ENCODE measurements around the gene DCN. TPM values are rescaled to one million over a fixed set of nuclear protein-coding genes. Genes with fewer than 3 reads are reported as not detected.
"Not testable (repeated sequence)": the region's sequence is repeated elsewhere in the genome, so short reads cannot be mapped to it uniquely, and the experiment has no call there.

DCN gene, protein sequence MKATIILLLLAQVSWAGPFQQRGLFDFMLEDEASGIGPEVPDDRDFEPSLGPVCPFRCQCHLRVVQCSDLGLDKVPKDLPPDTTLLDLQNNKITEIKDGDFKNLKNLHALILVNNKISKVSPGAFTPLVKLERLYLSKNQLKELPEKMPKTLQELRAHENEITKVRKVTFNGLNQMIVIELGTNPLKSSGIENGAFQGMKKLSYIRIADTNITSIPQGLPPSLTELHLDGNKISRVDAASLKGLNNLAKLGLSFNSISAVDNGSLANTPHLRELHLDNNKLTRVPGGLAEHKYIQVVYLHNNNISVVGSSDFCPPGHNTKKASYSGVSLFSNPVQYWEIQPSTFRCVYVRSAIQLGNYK
- total RNA-seq: not detected in 2 replicates

DNA sequence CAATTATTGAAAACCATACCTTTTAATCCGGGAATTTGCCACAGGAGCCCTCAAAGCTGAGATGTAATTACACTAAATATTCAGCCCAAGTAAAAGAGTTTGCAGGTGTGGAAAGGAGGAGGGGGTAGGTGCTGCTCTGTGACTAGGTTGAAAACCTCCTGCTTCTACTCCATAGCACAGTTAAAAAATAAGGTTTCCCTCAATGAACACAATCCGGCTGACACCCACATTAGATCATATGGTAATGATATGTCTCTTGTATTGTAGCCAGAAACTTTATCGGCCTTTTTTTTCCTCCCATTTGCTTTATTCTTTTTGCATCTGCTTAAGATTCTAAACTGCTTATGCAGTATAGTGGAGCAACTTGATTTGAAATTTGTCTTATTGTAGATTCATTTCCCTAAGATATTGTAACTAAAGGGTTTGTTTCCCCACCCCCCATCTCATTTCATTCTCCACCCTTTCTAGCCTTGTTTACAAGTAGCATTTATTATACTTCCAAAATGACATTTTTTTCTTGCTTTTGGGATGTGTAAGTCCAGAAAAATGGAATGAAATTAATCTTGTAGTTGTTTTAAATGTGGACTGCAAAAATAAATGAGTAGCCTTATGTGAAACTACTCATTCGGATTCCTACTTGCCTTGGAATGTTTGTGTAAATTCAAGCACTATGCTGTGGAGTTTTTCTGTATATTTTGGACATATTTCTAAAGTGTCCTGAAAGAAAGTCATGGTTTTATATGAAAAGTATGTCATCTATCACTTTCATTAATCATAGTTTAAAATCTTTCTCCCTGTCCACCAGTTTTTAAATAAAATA, at the start of gene DCN:
TSS of gene DCN (minus strand) at position 182 of the 820 bp plus-strand sequence. CDS start 4,265 bp downstream, outside the sequence.
- intact Hi-C loops (cut with micrococcal nuclease): no loop called here

DNA sequence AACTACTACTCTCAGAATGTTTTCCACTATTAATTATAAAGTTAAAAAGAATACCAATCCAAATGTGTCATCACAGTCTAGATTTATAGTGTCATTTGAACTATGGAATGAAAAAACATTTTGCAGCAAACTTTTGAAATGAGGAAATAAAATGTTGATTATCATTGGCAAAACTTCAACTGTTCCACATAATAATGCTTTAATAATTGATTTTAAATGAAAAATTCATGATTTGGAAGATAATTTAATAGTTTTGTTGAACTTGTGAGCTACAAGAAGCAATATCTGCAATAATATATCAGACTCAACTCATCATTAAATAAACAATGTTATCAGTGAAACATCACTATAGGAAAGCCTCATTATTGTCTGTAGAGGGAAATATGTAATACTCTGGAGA, 48.2 kb upstream of the DCN start:
- intact Hi-C loops (cut with micrococcal nuclease): no loop called here

DNA sequence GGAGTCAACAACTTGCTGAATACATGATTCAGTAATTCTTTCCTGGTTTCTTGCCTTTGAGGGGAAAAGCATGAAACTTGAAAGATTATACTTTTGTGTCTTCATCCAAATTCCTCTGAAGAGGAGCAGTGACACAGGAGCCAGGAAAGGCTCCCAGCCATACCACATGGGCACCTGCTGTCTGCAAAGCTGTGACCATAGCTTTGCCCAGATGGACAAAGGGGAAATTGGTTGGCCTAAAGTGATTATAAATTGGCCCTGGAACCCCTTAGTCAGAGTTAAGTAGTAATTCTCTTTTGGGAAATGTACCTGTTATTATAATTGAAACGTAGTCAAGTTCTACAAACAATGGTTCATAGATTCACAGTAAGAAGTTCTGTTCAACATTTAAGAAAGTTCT, 44.3 kb upstream of the DCN start:
- intact Hi-C loops (cut with micrococcal nuclease): no loop called here

DNA sequence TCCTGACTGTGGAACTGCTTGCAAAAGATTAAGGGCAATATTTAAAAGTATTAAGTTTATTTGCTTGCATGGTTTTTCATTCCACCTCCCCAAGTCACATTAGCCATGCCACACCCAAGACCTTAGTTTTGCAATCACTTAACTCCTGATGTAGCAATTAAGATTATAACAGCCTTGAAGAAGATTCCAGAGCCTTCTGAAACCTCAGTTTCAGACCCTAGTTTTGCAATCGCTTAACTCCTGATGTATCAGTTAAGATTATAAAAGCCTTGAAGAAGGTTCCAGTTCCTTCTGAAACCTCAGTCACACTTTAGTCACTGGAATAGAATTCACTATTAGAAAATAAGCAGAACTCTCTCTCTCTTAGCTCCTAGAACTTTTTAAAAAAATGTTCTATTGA, 42.7 kb upstream of the DCN start:
- intact Hi-C loops (cut with micrococcal nuclease): no loop called here

DNA sequence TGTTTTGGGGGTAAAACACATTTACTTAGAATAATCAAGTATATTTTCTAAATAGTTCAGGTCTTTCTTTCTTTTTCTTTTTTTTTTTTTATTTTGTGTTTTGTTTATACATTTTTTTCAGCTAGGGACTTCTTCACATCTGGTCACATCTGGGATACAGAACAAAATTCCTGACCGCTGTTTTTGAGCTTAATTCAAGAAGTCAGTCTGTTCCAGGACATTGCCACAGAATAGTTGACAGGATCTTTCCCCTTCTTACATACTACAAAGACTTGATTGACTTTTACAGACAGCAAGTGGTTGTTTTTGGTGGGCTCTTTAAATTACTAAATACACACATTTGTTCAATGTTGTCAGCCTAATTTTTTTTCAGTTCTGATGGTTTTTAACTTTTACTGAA, 41.8 kb upstream of the DCN start:
- intact Hi-C loops (cut with micrococcal nuclease): no loop called here

DNA sequence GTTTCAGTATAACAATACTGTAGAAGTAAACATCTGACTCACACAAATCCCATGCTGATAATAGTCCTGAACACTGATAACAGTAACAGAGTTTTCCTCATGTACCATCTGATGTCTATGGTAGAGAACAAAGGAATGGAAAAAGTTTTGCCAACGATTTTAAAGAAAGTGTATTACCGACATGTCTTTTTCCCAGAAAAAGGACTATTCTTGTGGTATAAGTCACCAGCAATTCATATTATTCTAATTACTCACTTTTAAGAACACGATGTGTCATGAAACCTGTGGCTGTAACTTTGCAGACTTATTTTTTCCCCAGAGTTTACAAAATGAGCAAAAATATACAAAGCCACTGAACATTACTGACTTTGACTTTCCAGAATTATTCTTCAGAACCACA, 40.1 kb upstream of the DCN start:
- intact Hi-C loops (cut with micrococcal nuclease): no loop called here

DNA sequence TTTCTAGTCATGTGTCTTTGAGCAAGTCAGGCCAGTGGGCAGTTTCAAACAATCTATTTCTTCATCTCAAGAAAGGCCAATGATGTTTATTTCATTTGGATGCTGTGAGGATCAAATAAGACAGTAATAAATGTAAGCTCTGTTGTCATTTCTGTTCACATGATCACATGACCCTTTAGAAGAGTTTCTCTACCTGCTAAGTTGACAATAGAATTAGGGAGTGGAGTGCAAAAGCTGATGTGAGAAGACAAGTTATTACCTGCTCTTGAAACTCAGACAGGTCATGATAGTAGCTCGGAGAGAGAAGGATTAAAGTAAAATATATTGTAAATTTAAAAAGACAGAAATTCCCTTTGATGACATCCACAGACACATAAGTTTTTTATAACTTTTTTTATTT, 37.3 kb upstream of the DCN start:
- intact Hi-C loops (cut with micrococcal nuclease): no loop called here

DNA sequence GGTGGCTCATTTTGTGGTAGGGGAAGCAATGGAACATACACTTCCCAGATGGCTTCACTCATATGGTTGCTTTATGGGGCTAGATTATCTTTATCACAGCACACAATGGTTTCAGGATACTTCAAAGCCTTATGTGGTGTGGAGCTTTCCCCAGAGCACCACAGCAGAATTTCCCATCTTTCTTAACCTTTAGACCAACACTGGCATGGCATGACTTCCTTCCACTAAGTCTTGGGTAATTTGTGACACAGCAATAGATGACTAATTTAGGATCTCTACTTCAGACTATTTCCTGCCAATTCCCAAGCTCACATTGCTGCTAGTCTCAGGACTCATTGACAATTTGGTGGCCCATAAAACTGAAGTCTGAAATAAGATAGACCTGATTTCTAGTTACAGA, 36.9 kb upstream of the DCN start:
- intact Hi-C loops (cut with micrococcal nuclease): no loop called here

DNA sequence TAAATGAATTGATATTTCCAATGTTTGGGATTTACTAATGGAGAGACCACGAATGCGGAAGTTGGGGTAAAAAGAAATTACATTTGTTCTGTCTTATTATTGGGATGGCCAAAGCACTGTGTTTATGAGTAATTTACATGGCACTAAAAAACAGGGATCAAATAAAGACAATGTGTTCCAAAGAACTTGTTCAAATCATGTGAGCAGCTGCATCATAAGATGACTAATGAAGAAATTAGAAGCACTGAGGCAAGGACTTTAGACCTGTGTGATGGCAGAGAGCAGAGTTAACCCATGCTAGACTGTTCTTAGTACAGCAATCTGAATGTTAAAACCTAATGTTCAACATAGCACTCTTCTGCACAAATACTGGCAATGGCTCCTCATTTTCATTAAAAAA, 34.3 kb upstream of the DCN start:
- intact Hi-C loops (cut with micrococcal nuclease): no loop called here

DNA sequence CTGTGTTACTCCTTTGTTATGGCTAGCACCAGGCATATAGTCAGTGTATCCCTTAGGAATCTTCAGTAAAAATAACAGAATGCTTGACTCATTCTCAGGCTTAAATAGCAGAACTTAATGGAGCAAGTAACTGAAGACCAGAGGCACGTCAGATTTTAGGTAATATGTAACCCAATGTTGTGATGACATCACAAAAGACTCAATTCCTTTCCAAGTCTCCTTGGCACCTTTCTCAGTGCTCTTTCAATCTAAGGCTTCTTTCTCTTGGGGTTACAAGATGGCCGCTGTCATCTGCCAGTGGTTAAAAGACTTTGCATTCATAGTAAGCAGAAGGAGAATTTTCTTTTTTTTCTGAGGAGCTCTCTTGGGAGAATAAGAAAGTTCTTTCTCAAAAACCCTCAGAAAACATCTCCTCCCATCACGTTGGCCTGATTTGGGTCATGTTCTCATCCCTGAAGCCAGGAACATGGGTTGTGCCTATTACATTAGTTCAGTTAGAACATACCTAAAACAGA, 33.4 kb upstream of the DCN start:
- intact Hi-C loops (cut with micrococcal nuclease): no loop called here

DNA sequence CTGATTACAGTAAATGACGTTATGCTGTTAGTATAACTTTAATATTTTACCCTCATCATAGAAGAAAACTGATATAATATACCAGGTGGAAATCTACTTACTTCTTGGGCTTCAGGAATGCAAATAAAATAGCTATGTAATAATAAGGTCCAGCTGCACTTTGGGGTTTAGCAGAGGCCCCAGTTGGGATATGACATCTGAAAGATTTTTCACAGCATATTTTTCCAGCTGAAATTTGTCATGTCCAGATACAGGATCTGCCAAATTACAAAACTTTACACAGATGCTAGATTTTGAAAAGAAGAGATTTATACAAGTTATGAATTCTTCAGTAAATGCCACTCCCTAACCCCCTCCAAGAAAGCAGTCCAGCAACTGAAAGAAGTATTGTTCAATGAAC, 29.2 kb upstream of the DCN start:
- intact Hi-C loops (cut with micrococcal nuclease): no loop called here

DNA sequence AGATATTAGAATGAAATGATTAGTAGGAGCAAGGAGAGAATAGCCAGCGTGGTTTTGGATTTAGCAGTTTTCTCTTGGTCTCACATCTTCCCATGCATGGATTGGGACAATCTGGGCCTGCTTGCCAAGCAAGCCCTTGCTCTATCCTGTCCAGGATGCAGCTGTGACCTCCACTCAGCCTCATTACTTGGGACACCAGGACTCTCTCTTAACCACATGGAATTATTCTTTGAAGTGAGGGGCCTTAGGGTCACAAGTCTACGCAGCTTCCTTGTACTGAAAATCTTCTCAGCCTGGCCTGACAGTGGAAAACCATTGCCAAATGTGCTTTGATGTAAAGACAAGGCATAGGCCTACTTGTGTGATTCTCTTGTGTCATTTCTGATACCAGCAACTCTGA, 28.0 kb upstream of the DCN start:
- intact Hi-C loops (cut with micrococcal nuclease): no loop called here

DNA sequence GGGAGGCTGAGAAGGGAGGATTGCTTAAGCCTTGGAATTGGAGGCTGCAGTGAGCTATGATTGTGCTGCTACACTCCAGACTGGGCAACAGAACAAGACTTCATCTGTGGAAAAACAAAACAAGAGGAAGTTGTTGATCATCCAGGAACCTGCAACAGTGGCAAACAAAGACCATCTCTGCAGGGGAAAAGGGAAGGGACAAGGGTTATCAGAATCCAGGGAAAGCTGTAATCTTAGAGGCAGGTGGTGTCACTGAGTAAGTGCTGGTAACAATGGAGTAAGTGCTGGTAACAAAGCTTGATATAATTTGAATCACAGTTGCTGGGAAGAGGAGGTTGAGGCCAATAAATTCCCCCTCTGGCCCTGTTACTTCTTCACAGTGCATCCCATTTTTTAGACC, 27.5 kb upstream of the DCN start:
- intact Hi-C loops (cut with micrococcal nuclease): no loop called here

DNA sequence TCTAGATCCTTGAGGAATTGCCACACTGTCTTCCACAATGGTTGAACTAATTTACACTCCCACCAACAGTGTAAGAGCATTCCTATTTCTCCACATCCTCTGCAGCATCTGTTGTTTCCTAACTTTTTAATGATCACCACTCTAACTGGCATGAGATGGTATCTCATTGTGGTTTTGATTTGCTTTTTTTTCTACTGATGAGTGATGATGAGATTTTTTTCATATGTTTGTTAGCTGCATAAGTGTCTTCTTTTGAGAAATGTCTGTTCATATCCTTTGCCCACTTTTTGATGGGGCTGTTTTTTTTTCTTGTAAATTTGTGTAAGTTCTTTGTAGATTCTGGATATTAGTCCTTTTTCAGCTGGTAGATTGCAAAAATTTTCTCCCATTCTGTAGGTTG, 24.7 kb upstream of the DCN start:
- intact Hi-C loops (cut with micrococcal nuclease): not testable (repeated sequence)

DNA sequence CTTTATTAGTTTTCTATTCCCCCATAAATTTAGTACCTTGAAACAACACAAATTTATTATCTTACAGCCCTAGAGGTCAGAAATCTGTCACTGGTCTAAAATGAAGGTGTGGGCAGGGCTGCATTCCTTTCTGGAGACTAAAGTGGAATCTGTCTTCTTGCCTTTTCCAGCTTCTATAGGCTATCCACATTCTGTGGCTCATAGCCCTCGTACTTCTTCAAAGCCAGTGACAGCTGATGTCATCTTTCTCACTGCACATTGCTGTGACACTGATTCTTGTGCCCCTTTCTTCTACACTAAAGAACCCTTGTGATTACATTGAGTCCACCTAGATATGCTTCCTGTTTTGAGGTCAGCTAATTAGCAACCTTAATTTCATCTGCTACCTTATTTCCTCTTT, 23.2 kb upstream of the DCN start:
- intact Hi-C loops (cut with micrococcal nuclease): no loop called here

DNA sequence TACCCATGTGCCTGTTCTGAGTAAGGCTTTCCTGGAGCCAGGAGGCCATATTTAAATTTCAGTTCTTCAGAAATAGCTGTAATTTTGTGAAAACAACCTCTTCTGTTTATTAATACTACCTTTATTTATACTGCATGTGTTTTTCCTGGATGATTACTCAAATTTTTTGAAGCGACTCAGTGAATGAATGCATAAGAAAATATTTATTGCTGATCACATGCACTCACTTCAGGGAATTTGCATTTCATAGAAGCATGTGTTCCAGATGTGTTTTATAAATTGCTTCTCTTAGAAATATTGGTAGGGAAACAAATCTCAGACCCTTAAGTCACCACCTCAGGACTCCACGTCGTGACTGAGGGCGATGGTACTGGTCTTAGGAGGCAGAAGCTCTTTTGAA, 21.8 kb upstream of the DCN start:
- intact Hi-C loops (cut with micrococcal nuclease): no loop called here

DNA sequence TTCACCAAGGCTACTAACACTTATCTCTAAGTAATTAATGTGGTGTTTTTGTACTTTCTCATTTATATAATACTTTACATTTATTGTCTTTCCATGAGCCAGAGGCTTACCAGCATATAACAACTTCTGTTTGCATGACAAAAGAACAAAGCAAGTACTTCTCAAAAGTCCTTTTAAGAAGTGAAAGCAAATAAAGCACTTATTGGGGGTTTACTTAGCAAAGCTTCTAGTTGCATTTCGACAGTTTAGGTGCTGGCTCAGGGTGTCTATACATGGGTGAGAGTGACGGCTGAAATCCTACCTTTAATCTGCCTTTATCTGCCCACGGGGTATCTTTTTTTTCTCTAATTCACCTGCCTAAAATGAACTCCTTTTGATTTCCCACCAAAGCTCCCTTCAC, 21.0 kb upstream of the DCN start:
- intact Hi-C loops (cut with micrococcal nuclease): no loop called here

DNA sequence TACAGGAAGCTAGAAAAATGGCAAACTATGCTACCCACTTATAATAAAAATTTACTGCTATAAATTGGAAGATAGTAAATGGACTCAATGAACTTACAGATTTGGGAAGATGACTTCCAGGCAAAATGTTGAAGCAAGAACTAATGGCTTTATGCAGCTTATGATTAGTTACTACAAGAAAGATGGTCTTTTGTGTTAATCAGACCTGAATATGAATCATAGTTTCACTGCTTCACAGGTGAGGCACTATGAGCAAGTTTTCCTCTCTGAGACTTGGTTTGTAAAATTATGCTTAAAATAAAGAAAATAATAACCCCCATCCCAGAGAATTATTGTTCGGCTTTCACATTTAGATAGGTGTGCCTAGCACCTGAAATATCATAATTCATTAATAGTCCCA, 19.8 kb upstream of the DCN start:
- intact Hi-C loops (cut with micrococcal nuclease): no loop called here

DNA sequence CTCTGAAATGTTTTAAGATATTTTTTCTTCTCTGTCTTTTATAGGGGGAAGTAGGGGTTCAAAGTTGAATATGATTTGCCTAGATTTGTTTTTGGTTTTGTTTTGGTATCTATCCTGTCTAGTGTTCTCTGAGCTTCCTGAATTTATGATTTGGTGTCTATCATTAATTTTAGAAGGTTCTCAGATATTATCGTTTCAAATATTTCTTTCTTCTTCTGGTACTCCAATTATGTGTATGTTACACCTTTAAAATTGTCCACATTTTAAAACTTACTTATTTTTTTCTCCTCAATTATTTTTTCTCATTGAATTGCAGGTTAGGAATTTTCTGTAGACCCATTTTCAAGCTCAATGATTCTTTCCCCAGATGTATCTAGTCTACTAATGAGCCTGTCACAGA, 13.8 kb upstream of the DCN start:
- intact Hi-C loops (cut with micrococcal nuclease): no loop called here

DNA sequence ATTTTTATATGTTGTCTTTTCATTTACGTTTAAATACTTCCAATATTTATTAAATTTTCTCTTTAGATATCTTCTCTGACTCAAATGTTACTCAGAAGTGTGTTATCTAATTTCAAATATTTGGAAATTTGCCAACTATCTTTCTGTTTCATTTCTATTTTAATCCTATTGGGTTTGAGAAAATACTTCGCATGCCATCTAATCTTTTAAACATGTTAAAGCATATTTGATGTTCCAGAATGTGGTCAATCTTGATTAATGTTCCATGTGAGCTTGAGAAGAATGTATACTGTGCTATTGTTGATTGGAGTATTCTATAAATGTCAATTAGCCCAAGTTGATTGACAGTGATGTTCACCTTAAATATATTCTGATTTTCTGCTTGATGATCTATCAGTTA, 11.9 kb upstream of the DCN start:
- intact Hi-C loops (cut with micrococcal nuclease): no loop called here

DNA sequence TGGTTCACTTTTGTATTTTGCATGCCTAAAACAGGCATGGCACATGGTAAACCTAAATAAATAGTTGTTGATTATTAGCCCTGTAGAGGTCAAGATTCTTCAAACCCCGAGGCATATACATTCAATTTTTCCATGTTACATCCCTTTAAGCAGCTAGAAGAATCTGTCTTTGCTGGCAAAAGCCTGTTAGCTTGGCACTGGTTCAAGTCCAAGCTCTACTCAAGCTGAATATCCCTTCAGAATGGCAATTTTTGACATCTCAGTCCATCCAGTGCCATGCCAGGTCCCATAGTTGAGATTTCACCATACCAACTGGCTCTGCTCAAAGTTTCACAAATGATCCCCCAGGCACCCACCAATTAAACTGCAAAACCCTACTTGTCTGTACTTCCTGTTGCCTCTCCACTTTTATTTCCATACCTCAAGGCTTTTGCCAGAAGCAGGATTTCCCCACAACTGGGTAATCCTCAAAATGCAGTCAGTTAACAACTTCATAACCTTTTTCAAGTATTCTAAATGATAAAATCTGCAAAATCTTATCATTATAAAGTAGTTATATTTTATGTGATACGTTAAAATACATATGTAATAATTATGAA, 9.0 kb upstream of the DCN start:
- intact Hi-C loops (cut with micrococcal nuclease): no loop called here

DNA sequence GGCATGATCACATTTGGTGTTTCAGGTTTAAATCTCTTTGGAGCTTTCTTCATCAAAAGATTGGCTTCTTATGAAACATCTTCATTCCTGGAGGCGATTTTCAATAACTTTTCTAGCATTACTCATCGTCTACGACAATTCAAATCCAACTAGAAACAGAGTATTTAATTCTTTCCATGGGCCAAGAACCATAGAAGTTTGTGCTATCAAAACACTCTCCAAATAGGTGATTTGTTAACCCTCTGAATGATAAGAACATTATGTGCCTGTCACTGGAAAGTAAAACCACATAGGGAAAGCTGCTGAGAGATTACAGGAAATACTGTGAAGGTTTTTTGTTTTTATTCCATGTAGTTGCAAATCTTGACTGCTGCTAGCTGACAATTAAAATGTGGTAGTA, 6.9 kb upstream of the DCN start:
- intact Hi-C loops (cut with micrococcal nuclease): no loop called here
